MV-4-11 (cell line): ENCODE results near the gene ZFAND6.
A peak's percentile ranks its signal among the peaks of the same experiment; 100 is the strongest.

Source experiments
- DNase-seq: peaks from one replicate; lab custom pipeline; 2025; lab: John Stamatoyannopoulos, UW

The ZFAND6 gene

GRCh38 chr15:80170596-80170995 is 111.1 kb downstream of the ZFAND6 start:
- DNase-seq, result no peak

GRCh38 chr15:80171787-80172186 is 112.3 kb downstream of the ZFAND6 start:
- no peak for DNase-seq

- DNase-seq, result no peak
These were observed 112.9 kb downstream of the ZFAND6 start for GRCh38 chr15:80172401-80172800.

GRCh38 chr15:80173022-80173759 is 113.7 kb downstream of the ZFAND6 start:
- peak; percentile 13 for DNase-seq

- no peak for DNase-seq
These were observed 114.7 kb downstream of the ZFAND6 start for GRCh38 chr15:80174017-80174746.

- no peak for DNase-seq
These were observed 116.0 kb downstream of the ZFAND6 start for GRCh38 chr15:80175436-80175835.

GRCh38 chr15:80176443-80176842 is 117.0 kb downstream of the ZFAND6 start:
- DNase-seq, result no peak

GRCh38 chr15:80177156-80177555 is 117.7 kb downstream of the ZFAND6 start:
- peak; percentile 56 for DNase-seq

GRCh38 chr15:80179025-80179759 is 119.7 kb downstream of the ZFAND6 start:
- no peak for DNase-seq

- DNase-seq, result no peak
These were observed 120.5 kb downstream of the ZFAND6 start for GRCh38 chr15:80179935-80180334.

- DNase-seq, result no peak
These were observed 121.0 kb downstream of the ZFAND6 start for GRCh38 chr15:80180468-80180867.

GRCh38 chr15:80180986-80181385 is 121.5 kb downstream of the ZFAND6 start:
- DNase-seq, result no peak

GRCh38 chr15:80182611-80183261 is 123.3 kb downstream of the ZFAND6 start:
- no peak for DNase-seq

GRCh38 chr15:80183306-80183705 is 123.8 kb downstream of the ZFAND6 start:
- DNase-seq, result no peak

GRCh38 chr15:80183886-80184285 is 124.4 kb downstream of the ZFAND6 start:
- no peak for DNase-seq

- DNase-seq, result no peak
These were observed 125.1 kb downstream of the ZFAND6 start for GRCh38 chr15:80184554-80184953.

GRCh38 chr15:80185152-80185551 is 125.7 kb downstream of the ZFAND6 start:
- no peak for DNase-seq

- DNase-seq, result no peak
These were observed 126.6 kb downstream of the ZFAND6 start for GRCh38 chr15:80186066-80186465.

GRCh38 chr15:80186597-80186996 is 127.1 kb downstream of the ZFAND6 start:
- no peak for DNase-seq
